Measurements from ENCODE around the gene PTPRR.

Gene PTPRR

DNA sequence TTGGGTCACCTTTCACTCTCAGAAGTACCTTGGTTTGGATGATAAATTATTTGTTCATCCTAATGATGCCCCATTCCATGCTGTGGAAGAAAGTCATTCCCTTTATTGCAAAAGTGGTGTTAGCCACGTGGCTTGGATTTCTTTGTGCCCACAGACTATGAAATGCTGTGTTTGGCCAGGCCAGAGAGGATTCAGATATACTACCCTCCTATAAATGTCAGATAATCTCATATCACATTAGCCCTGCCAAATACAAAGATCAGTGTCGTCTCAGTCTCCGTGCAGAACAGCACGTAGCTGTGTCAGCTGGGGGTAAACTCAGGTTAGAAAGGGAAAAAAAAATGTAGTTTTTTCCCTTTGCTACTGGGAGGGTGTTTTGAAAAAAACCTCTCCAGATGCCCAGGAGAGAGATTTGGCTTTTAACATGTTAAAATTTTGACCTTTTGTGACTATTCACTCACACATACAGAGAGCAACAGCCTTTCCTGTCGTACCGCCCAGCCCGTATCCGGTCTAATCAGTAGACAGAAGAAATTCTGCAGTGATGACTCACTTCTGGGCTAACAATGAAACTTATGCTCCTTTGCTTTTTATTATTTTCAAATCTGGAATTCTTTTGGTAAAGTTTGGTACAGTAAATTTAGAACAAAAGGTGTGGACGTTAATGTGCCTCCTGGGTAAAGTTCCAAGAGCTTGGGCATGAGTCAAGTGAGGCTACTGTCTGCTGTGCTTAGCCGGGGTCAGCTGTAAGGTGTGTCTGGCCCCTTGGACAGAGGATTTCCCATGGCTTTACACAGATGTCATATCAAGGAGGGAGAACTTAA, 274.8 kb downstream of the PTPRR start:
- peak; percentile 6 to 14 for DNase-seq (ENCODE audit: low read depth in 2 of 2)

DNA sequence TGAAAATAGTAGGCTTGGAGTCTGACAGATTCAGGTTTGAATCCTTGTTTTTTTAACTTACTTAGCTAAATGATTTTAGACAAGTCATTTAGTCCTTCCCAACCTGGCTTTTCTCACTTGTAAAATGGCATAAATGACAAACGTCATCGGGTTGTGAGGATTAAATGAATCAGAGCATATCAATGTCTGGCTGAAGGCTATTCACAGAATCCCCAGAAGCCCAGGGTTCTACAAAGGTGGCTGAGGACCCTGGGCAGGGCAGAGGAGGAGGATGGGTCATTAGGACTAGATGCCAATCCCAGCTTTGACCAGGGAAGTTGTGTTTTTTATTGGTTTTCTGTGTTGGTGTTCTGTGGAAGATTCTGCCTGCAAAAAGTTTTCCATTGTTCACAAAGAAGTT, 275.7 kb downstream of the PTPRR start:
- no peak for DNase-seq (ENCODE audit: low read depth in 2 of 2)

DNA sequence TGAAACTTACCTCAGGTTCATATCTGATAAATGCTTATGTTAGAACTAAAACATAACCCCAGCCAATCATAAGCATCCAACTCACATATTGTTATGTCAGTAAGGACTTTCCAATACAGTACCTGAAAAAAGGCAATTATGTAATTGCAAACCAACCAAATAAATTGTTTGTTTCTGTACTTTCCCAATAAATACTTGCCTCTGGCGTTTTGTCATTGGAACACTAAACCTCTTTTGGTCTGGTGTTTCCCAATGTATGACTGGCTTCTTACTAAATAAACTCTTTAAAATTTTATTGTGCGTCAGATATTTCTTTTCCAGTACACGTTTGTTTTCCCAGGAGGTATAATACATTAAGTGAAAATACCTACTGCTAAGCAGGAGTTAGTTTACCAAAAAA, 276.6 kb downstream of the PTPRR start:
- no peak for DNase-seq (ENCODE audit: low read depth in 2 of 2)

DNA sequence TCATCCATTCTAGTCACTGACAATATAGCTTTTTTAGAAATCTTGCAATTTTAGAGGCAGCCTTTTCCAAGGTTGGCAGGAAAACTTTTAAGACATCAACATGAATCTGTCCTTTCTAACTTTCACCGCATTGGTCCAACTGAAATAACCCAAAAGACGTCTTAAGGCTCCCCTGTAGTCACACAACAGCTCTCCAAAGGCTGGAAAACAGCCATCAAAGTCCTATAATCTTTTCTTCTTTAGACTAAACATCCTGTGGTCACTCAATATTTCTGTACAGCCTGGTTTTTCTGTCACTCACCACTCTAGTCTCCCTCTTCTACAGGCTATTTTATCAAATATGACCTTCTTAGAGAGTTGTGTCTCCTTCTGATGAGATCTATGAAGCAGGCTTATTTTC, 278.8 kb downstream of the PTPRR start:
- DNase-seq (ENCODE audit: low read depth in 2 of 2) = no peak

DNA sequence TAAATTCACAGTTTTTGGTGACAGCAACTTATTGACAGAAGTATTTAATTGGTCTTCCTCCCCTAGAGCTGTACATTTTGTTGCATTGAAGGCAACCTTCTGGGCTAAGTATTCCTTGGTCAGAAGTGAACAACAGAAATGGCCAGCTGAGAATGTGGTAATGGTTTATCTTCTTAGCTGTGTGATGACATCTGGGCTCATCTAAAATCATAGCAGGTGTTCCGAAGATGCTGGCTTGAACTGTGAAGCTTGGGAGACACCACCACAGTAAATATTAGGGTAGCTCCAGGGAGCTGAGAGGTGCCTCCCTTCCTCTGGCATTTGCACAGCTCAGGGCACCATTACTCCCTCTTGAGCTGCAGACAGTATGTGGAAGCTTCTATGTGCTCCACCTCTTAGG, 279.6 kb downstream of the PTPRR start:
- DNase-seq (ENCODE audit: low read depth in 2 of 2) = no peak

DNA sequence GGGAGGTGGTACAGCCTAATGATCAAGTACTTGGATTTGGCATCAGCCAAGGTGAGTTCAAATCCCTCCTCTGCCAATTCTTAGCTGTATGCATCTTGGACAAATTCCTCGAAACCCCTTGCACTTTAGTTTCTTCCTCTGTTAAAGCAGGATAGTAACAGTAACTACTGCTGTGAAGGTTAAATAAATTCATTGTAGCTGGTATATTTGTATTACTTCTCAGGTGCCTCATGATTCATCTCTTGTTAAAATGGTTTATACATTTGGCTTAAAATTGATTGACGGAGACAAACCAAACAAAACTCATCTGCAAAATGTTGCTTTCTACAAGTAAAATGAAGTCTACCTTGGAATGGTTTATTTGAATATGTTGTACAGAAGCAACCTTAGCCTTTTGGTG, 281.0 kb downstream of the PTPRR start:
- DNase-seq (ENCODE audit: low read depth in 2 of 2) = no peak

DNA sequence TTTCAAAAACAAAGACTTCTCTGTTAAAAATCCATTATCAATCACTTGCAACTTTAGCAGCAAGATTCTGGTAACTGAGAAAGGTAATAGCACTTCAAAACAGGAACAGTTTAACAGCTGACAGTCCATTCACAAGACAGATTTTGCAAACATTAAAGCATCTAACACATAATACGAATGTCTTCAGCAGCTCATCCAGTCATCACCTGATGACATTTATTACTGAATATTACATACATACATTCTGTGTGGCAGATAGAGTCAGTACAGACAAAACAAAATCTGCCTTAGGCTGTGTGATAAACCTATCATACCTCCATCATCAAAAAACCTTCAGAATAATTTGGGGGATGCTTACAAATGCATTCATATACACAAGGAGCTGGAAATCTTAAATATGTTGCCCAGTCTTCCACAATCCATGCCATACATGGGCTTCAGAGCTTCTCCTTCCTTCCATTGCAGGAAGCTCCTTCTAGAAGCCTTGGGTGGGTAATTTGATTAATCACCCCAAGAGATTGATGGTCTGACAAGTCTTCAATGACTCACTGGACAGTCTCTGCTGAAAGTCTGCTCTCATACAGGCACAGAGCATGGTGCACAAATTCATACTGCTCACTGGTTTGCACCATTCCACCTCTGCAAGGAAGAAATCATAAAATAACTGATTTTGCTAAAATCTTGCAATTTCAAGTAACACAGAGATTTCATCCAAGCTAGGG, 281.7 kb downstream of the PTPRR start:
- DNase-seq (ENCODE audit: low read depth in 2 of 2) = no peak

DNA sequence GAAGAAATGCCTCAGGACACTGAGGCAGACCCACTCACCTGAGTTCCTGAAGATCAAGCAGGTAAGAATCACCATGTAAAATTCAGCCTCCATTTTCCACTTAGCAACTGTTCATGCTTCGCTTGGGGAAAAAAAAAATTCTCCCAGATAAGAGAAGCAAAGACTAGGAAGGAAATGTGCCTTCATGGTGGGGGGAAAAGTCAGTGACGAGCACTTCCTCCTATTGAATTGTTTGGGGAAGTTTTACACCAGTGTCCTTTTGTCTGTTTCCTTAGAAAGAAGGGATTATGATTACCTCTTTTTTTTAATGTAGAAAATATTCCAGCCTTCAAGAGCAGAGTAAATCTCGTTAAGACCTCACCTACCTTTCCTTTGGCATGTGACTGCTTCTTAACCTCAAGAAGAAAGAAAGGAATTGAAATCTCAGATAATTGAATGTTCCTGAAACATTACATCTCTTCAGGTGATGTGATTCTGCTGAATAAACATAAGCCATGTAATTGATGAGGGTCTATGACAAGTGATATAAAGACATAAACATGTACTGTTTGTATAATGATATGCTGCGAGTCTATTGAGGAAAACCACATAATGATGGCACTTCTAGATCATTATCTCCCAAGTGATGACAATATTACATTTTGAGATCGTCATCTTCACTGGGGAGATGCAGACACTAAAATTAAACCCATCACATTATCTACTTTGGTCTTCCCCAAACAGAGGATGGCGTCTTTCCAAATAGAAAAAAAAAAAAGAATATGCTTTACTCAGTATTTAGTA, 283.0 kb downstream of the PTPRR start, which contains the start of gene PTPRB:
TSS of gene PTPRB (minus strand) at position 127 of the 783 bp plus-strand sequence. CDS start at position 93, 34 bp downstream.
- no peak for DNase-seq (ENCODE audit: low read depth in 2 of 2)

DNA sequence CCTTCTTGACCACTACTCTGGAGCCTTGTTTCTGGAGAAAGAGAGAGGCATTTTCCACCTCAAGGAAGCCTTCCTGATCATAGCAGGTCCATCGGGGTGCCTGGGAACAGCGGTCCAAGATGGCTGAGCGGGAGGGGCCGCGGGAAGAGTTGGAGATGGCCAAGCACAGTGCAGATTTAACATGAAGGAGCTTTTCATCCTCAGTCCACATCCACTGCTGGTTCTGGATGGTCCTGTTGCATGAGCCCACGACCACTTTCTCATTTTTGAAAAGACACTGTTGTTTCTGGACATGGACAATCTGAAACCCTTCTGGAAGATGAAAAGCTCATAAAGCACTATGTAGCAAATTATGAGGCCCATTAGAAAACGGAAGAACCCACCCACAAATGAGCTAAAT, 284.8 kb downstream of the PTPRR start:
- no peak for DNase-seq (ENCODE audit: low read depth in 2 of 2)

DNA sequence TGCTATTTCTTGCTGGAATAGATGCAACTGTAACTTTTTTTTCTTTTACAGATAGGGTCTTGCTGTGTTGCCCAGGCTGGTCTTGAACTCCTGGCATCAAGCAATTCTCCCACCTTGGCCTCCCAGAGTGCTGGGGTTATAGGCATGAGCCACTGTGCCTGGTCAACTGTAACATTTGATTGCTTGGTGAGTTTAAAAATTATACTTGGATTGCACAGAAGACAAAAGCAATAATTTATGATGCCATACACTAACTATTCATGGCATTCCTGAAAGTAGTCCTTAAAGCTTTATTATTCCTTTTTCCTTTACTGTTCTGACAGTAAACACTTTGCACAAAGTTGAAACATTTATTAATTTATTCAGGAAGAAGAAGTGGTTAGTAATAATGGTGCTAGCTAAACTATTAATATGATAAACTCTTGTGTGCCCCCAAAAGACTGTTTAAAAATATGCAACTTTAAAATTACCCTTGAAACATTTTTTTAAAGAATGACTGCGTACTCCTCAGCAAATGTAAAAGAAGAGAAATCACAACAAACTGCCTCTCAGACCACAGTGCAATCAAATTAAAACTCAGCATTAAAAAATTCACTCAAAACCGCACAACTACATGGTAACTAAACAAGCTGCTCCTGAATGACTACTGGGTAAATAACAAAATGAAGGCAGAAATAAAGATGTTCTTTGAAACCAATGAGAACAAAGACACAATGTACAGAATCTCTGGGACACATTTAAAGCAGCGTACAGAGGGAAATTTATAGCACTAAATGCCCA, 291.6 kb downstream of the PTPRR start:
- DNase-seq (ENCODE audit: low read depth in 2 of 2) = no peak

DNA sequence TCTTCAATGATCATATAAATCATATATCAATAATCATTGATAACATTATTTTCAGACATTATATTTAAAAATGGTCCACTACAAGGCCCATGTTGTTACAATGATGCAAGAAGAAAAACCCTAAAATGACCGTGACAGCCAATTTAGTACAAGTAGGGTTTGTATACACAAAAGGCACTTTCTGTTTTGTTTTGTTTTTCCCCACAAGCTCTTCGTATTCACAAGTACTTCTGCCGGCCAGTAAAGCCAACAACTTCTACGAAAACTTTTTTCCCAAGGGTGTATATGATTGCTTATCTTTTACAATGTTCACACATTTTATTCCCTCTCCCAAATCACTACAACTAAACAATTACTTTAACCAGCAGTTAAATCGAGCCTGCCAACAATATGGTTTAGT, 292.9 kb downstream of the PTPRR start:
- no peak for DNase-seq (ENCODE audit: low read depth in 2 of 2)

DNA sequence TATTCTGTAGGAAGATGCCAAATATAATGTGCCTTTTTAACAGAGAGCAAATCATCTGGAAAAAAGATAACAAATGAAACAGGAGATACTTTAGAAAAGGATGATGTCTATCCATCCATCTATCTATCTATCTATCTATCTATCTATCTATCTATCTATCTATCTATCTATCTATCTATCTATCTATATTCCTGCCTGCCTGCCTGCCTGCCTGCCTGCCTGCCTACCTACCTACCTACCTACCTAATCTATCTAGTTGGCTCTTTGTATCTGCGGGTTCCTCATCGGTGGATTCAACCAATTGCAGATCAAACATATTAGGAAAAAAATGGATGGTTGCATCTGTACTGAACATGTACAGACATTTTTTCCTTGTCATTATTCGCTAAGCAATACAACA, 294.4 kb downstream of the PTPRR start:
- no peak for DNase-seq (ENCODE audit: low read depth in 2 of 2)

DNA sequence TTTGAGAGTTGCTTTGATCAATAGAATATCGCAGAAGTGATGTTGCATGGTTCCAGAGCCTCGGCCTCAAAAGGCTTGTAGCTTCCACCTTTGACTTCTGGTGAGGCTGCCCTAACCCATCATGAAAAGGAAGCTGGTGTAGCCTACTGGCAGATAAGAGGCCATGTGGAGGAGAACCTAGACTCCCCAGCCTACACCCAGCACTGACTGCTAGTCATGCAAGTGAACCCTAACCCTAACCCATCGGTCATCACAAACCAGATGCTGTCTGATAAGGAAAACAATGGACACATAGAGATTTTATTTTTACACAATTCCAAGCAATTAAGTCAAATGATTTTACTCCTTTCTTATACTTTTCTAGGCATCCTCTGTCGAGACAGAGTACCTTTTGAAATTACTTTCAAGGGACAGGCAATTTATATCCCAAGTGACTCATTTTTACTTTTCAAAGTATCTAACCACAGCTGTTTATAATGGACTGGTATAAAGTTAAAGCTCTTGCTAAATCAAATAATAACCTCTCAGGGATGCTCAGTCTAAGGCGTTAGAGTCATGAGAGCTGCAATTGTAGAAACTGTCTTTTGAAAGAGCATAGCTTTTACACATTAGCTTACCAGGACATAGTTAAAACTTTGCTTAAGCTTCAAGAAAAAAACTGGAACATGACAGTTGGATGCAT, 300.9 kb downstream of the PTPRR start:
- no peak for DNase-seq (ENCODE audit: low read depth in 2 of 2)

DNA sequence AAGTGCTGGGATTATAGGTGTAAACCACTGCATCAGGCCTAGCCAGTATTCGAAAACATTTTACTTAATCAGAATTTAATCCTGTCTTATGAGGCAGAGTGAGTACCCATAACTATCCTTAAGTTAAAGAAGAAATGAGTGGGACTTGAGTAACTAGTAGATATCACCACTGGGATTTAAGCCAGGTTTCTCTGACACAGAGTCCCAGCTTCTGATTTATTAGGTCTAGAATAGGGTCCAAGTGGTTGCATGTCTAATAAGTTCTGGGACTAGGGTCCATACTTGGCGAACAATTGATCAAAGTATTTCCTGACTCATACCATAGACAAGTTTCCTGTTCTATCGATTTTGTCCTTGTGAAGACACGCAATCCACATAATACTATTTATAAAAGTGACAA, 302.2 kb downstream of the PTPRR start:
- DNase-seq (ENCODE audit: low read depth in 2 of 2) = no peak

DNA sequence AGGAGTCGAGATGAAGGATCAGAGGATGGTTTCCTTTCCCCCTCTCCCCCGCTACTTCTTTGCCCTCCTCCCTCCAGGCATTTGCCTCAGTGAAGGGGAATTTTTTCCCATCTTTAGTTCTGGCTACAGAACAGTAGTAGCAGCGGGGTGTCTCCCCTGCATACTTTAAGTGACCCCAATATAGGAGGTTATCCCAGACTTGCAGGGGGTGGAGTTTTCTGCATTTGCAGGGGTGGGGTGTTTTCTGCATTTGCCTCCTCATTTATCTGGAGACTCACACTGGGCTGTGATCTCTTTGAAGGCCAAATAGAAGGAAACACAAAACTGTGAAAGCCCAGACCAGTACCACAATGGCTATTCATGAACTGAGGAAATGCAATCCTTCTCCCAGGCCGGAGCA, 303.1 kb downstream of the PTPRR start:
- no peak for DNase-seq (ENCODE audit: low read depth in 2 of 2)

DNA sequence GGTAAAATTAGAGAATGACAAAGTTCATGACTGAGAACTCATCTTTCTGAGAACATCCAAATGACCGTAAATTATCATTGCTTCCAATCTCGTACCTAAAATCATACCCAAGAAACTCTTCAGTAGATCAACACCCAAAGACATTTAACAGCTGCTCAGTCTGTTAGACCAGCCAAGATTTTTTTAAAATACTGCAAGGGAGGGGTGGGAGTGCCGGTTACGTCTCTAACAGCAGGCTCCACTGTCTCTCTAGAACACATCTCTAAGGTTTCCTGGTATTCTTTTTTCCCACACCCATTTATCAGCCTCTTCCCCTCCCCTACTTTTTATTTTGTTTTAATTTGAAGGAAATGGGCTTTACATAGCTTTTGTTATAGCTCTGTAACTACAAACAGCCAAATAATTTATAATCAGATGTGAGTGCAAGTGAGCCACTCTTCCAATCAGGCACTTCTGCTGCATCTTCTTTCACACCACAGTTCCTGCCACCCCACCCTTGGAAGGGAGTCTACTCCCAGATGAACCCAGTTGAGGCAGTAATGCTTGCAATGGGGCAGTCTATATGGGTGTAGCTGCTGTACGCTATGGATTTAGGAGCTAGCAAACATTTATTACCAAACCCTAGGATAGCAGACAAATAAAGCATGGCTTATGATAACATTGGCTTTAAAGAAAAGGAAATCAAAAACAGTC, 305.2 kb downstream of the PTPRR start:
- no peak for DNase-seq (ENCODE audit: low read depth in 2 of 2)

DNA sequence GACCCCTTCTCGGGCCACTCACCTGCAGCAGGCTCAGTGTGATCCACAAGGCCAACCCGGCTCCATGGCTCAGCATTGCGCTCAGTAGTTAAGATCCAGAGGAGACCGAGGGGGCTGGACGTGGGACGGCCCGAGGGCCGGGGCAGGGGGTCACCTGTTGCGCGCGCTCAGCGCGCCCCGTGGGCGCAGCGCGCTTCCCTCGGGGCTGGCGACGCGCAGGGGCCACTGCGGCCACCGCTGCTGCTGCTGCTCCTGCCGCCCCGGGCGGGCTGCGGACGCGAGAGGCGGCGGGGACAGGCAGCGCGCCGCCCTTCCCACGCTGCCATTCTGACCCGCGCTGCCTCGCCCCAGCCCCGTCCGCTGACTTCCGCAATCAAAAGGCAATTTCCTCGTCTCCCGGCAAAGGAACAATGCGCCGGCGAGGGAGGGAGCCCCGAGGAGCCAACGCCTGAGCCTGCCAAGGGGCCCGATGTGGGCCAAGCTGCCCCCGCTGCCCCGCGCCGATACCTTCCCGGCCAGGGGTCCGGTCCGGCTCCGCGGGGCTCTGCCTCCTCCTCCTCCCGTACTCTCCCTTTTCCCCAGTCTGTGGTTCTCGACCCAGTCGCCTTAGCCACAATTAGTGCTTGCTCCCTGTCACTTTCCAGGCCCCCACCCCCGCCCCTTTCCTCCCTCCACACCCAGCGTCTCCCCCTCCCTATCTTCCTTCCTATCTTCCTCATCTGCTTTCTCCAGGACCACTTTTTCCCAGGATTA, 310.6 kb downstream of the PTPRR start:
- peak in 1 of 2 donors; percentile 1 for DNase-seq (ENCODE audit: low read depth in 2 of 2)

DNA sequence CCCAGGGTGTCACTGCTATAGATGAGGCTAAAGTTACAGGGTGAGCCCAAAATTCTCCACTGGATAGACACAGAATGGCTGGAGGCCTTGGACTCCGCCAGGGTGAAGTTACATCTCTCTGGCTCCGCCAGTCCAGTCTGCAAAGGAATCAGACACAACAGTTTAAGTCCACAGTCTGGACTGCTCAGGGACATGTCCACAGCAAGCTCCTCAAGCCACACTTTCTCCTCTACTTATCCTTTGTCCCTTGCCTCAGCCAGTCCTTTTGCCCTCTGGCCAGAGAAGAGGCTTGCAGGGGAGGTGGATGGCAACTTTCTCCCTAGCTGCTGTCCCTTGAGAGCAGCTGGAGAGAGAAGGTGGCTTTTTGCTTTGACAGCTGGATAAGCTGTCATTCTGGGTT, 311.3 kb downstream of the PTPRR start:
- no peak for DNase-seq (ENCODE audit: low read depth in 2 of 2)

DNA sequence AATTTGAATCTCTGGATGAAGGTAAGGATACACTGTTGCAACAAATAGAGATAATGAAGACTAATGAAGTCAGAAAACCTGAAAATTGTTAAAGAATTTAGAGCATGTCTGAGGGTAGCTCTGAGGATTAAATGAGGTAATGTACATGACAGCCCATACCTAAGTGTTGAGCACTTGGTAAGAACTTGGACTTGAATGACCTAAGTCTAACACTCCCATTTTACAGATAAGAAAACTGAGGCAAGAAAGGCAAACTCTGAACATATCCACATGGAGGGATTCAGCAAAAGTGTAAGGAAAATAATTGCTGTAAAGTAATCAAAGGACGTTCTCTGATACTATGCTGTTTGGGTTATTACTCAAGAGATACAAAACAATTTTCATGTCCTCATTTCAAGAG, 312.4 kb downstream of the PTPRR start:
- DNase-seq (ENCODE audit: low read depth in 2 of 2) = no peak

DNA sequence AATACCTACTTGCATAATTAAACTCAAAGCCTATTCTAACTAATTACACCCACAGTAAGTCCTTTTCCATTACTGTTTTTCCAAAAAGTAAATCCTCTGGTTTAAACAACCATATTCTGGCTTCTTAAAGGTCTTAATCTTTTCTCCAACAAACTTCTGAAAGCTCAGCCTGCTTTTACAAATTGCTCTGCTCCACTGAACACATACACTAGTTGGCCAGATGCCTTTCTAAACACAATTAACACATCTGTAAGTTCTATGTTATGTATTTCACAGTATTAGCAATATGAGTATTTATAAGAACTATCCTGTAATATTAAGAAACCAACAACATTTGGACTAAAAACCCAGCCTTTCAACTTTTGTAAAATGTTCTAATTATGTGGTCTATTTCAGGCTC, 313.4 kb downstream of the PTPRR start:
- no peak for DNase-seq (ENCODE audit: low read depth in 2 of 2)

All from stimulated activated CD8-positive, alpha-beta memory T cell treated with anti-CD3 and anti-CD28 coated beads, Interleukin-7, amount 100 ng/mL, for 4 hours (primary cell).